Fibroblast of lung (primary cell): ENCODE data around the gene DIP2A. TPM values are rescaled to one million over a fixed set of nuclear protein-coding genes. Genes with fewer than 3 reads are reported as not detected.
"Not testable (repeated sequence)": the region's sequence is repeated elsewhere in the genome, so short reads cannot be mapped to it uniquely, and the experiment has no call there.

Experiments
- DNase-seq, 2 donors: peaks; one replicate each; pipeline versions ENCODE4 v3.0.0 to v3.0.0-alpha.2; 2010; ENCODE audit warnings: low read depth in 2 of 2
- H2AFZ ChIP-seq: 2 replicates; pipeline ENCODE4 v1.5.1; 2012; ENCODE audit warnings: low read length, control low read depth, inconsistent platforms
- H3K27ac ChIP-seq: 2 replicates; pipeline ENCODE4 v1.5.1; 2011; ENCODE audit warnings: low read length, control low read depth; ENCODE audit not compliant: insufficient read depth
- H3K27me3 ChIP-seq: 2 replicates; pipeline ENCODE4 v1.5.1; 2011; ENCODE audit warnings: mild to moderate bottlenecking, low read length; ENCODE audit not compliant: control insufficient read depth, insufficient read depth
- H3K36me3 ChIP-seq: 2 replicates; pipeline ENCODE4 v1.5.1; 2011; ENCODE audit warnings: low read length; ENCODE audit not compliant: control insufficient read depth, insufficient read depth
- H3K4me1 ChIP-seq: 2 replicates; pipeline ENCODE4 v1.5.1; 2011; ENCODE audit warnings: low read length; ENCODE audit not compliant: control insufficient read depth, insufficient read depth; ENCODE audit errors: extremely low read depth
- H3K4me2 ChIP-seq: 2 replicates; pipeline ENCODE4 v1.5.1; 2011; ENCODE audit warnings: low read length, control low read depth; ENCODE audit not compliant: insufficient read depth; ENCODE audit errors: extremely low read depth
- H3K4me3 ChIP-seq, 4 experiments: fragments of 200-600 bp in 1 of 4; sonication (generic) in 1 of 4; replicated peaks in 1 of 4; 2 replicates each; pipeline ENCODE4 v1.5.1; 2011 to 2016; ENCODE audit warnings: low read length in 4 of 4, low read depth in 3 of 4, mild to moderate bottlenecking in 3 of 4, control low read depth in 2 of 4, inconsistent platforms in 1 of 4, mixed read lengths in 1 of 4; ENCODE audit not compliant: insufficient read depth in 1 of 4; ENCODE audit errors: control extremely low read depth in 1 of 4
- H3K79me2 ChIP-seq: 2 replicates; pipeline ENCODE4 v1.5.1; 2012; ENCODE audit warnings: mild to moderate bottlenecking, low read length, inconsistent platforms; ENCODE audit not compliant: control insufficient read depth, insufficient read depth
- H3K9ac ChIP-seq: 2 replicates; pipeline ENCODE4 v1.5.1; 2011; ENCODE audit warnings: mild to moderate bottlenecking, low read length, control low read depth; ENCODE audit not compliant: insufficient read depth
- H3K9me3 ChIP-seq: 2 replicates; pipeline ENCODE4 v1.5.1; 2012; ENCODE audit warnings: low read depth, low read length; ENCODE audit not compliant: control insufficient read depth, insufficient read depth
- H4K20me1 ChIP-seq: 2 replicates; pipeline ENCODE4 v1.5.1; 2011; ENCODE audit warnings: low read length; ENCODE audit not compliant: control insufficient read depth, insufficient read depth; ENCODE audit errors: extremely low read depth
- EZH2 ChIP-seq: IDR thresholded peaks from 2 replicates; pipeline ENCODE4 v1.5.1; 2012; ENCODE audit warnings: low read length, control low read depth, mild to moderate bottlenecking; ENCODE audit errors: missing control alignments
- polyA plus RNA-seq, 2 donors: library from polyadenylated mRNA; depleted of rRNA in 1 of 2; stranded (reverse) in 1 of 2; unstranded in 1 of 2; fragments of >200 nt; gene quantifications; 2 replicates each; pipeline ENCODE4 v1.2.1, GENCODE V29; 2011 to 2012; ENCODE audit warnings: missing spikeins in 1 of 2
- total RNA-seq: library from RNA; depleted of rRNA; stranded (reverse); fragments of >200 nt; gene quantifications from 2 replicates; pipeline ENCODE4 v1.2.1, GENCODE V29; 2014
- TF ChIP-seq, protein P1 (sequence below), 2 donors: IDR thresholded peaks in 1 of 2; conservative IDR thresholded peaks in 1 of 2; 1 replicate in 1 of 2; 2 replicates in 1 of 2; pipeline ENCODE4 v1.5.1; 2011 to 2012; ENCODE audit warnings: low read length in 2 of 2, control low read depth in 1 of 2, inconsistent platforms in 1 of 2, low read depth in 1 of 2, mild to moderate bottlenecking in 1 of 2

DIP2A gene
- total and polyA plus RNA-seq, 2 donors (not counting 1 experiment from before 2014, with no cell fraction given): 16.3 to 21.1 TPM

DNA sequence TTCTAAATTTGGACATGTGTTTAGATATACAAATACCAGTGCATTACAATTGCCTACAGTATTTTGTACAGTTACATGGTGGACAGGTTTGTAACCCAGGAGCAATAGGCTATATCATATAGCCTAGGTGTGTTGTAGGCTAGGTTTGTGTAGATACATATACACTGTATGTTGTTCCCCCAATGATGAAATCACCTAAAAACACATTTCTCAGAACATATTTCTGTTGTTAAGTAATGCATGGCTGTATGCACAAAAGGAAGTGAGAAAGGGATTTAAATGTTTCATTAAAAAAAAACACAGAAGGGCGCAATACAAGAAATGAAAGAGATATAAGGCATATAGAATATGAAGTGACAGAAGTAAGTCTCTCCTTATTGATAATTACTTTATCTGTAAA is 114.2 kb downstream of the DIP2A start:
- no peak overlapping the region for H3K9ac ChIP-seq
- peaks cover 5% of the 10 kb centered on the region for H3K36me3 ChIP-seq
- no peaks in the 10 kb centered on the region for H4K20me1 ChIP-seq
- H3K4me2 ChIP-seq: no peak overlapping the region
- no peak overlapping the region for H2AFZ ChIP-seq
- H3K79me2 ChIP-seq: no peaks in the 10 kb centered on the region
- H3K4me1 ChIP-seq: no peaks in the 10 kb centered on the region
- no peak overlapping the region for H3K27ac ChIP-seq
- H3K9me3 ChIP-seq: no peaks in the 10 kb centered on the region
- no peak overlapping the region for H3K4me3 ChIP-seq
- TF ChIP-seq, protein P1, sequence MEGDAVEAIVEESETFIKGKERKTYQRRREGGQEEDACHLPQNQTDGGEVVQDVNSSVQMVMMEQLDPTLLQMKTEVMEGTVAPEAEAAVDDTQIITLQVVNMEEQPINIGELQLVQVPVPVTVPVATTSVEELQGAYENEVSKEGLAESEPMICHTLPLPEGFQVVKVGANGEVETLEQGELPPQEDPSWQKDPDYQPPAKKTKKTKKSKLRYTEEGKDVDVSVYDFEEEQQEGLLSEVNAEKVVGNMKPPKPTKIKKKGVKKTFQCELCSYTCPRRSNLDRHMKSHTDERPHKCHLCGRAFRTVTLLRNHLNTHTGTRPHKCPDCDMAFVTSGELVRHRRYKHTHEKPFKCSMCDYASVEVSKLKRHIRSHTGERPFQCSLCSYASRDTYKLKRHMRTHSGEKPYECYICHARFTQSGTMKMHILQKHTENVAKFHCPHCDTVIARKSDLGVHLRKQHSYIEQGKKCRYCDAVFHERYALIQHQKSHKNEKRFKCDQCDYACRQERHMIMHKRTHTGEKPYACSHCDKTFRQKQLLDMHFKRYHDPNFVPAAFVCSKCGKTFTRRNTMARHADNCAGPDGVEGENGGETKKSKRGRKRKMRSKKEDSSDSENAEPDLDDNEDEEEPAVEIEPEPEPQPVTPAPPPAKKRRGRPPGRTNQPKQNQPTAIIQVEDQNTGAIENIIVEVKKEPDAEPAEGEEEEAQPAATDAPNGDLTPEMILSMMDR (conservative IDR thresholded peaks at IDR 0.05 in 1 of 2, IDR thresholded peaks at IDR 0.05 in 1 of 2; ENCODE audit: low read depth in 1 of 2, low read length in 2 of 2): no peak
- TF ChIP-seq EZH2: no peak
- DNase-seq: no peak
- H3K27me3 ChIP-seq: no peaks in the 10 kb centered on the region

DNA sequence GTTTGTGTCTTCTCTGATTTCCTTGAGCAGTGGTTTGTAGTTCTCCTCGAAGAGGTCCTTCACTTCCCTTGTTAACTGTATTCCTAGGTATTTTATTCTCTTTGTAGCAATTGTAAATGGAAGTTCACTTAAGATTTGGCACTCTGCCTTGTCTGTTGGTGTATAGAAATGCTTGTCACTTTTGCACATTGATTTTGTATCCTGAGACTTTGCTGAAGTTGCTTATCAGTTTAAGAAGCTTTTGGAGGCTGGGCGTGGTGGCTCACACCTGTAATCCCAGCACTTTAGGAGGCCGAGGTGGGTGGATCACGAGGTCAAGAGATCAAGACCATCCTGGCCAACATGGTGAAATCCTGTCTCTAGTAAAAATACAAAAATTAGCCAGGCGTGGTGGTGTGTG is 119.1 kb downstream of the DIP2A start:
- not testable (repeated sequence) for H3K4me3 ChIP-seq, DNase-seq, H2AFZ ChIP-seq, H3K9ac ChIP-seq, H4K20me1 ChIP-seq, H3K27ac ChIP-seq, H3K27me3 ChIP-seq, H3K36me3 ChIP-seq, H3K4me2 ChIP-seq, H3K9me3 ChIP-seq, H3K79me2 ChIP-seq, H3K4me1 ChIP-seq

DNA sequence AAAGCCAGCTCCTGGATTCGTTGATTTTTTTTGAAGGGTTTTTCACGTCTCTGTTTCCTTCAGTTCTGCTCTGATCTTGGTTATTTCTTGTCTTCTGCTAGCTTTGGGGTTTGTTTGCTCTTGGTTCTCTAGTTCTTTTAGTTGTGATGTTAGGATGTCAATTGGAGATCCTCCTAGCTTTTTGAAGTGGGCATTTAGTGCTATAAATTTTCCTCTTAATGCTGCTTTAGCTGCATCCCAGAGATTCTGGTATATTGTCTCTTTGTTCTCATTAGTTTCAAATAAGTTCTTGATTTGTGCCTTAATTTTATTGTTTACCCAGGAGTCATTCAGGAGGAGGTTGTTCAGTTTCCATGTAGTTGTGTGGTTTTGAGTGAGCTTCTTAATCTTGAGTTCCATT is 120.7 kb downstream of the DIP2A start:
- DNase-seq, H3K4me1 ChIP-seq, H3K9me3 ChIP-seq: not testable (repeated sequence)

DNA sequence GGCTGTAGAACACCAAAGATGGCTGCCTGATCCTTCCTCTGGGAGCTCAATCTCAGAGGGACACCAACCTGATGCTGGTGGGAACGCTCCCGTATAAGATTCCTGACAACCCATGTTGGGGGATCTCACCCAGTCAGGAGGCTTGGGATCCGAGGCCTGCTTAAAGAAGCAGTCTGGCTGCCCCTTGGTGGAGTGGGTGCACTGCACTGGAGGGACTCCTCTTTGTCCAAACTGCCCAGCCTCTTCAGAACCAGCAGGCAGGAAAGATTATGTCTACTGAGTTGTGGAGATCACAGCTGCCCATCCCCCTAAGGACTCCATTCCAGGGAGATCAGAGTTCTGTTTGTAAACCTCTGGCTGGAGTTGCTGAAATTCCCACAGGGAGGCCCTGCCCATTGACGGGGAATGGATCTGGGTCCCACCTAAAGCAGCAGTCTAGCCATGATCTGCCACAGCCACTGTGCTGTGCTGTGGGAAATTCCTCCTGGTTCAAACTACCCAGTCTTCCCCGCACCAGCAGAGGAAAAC is 123.2 kb downstream of the DIP2A start:
- Histone ChIP-seq H2AFZ (no peak overlapping the region), H3K36me3 (peaks cover 2% of the 10 kb centered on the region), H3K4me3 (no peak overlapping the region), H3K27me3 (no peaks in the 10 kb centered on the region), H4K20me1 (no peaks in the 10 kb centered on the region), H3K4me2 (no peak overlapping the region), H3K27ac (no peak overlapping the region), H3K9me3 (no peaks in the 10 kb centered on the region), H3K4me1 (no peaks in the 10 kb centered on the region), H3K9ac (no peak overlapping the region), H3K79me2 (no peaks in the 10 kb centered on the region)
- TF ChIP-seq, protein P1 (conservative IDR thresholded peaks at IDR 0.05 in 1 of 2, IDR thresholded peaks at IDR 0.05 in 1 of 2; ENCODE audit: low read depth in 1 of 2, low read length in 2 of 2): no peak
- no peak for TF ChIP-seq EZH2
- DNase-seq: no peak

More for the DNA sequence above, 120.7 kb downstream of the DIP2A start:
- H3K27me3 ChIP-seq, H3K9ac ChIP-seq, H3K36me3 ChIP-seq, H2AFZ ChIP-seq, H3K27ac ChIP-seq, H3K4me3 ChIP-seq, H4K20me1 ChIP-seq, H3K79me2 ChIP-seq, H3K4me2 ChIP-seq: not testable (repeated sequence)
